ENCODE data around the gene SDCCAG8.

Gene SDCCAG8

DNA sequence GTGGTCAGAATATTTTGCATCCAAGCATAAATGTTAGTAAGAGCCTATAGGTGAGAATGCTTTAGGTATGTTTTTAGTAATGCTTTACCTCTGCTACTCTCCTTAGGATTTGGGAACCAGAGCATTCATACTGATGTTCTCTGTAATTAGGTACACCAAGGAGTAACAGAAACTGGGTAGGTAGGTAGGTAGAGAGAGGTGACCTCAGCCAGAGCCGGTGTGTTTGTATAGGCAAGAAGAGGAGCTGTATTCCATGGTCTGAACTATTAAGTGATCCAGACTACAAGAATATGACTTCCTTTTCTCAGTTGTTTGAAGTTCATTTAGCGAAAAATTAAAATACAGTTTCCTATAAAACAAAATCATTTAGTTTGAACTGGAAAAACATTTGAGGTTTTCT lies 108.5 kb downstream of the SDCCAG8 start:
- TF ChIP-seq, protein P1, sequence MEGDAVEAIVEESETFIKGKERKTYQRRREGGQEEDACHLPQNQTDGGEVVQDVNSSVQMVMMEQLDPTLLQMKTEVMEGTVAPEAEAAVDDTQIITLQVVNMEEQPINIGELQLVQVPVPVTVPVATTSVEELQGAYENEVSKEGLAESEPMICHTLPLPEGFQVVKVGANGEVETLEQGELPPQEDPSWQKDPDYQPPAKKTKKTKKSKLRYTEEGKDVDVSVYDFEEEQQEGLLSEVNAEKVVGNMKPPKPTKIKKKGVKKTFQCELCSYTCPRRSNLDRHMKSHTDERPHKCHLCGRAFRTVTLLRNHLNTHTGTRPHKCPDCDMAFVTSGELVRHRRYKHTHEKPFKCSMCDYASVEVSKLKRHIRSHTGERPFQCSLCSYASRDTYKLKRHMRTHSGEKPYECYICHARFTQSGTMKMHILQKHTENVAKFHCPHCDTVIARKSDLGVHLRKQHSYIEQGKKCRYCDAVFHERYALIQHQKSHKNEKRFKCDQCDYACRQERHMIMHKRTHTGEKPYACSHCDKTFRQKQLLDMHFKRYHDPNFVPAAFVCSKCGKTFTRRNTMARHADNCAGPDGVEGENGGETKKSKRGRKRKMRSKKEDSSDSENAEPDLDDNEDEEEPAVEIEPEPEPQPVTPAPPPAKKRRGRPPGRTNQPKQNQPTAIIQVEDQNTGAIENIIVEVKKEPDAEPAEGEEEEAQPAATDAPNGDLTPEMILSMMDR (IDR thresholded peaks at IDR 0.05) = no peak

DNA sequence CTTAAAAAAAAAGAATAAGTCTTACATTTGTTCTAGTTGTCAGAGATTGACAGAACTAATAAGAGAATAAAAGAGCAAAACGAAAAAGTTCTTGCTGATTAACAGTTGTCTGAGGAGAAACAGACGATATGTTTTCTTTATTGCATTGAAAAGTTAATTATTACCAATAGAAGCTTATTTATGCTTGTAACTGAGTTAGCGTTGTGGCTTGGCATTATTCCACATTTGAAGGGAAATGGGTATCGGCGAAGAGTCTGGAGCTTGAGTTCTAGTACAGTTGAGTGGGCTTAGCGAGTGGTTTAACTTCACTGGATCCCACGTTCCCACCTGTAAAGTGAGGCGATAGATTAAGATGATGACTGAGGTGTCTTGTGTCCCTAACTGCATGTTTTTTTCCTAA lies 109.0 kb downstream of the SDCCAG8 start:
- TF ChIP-seq, protein P1 (IDR thresholded peaks at IDR 0.05) = no peak

DNA sequence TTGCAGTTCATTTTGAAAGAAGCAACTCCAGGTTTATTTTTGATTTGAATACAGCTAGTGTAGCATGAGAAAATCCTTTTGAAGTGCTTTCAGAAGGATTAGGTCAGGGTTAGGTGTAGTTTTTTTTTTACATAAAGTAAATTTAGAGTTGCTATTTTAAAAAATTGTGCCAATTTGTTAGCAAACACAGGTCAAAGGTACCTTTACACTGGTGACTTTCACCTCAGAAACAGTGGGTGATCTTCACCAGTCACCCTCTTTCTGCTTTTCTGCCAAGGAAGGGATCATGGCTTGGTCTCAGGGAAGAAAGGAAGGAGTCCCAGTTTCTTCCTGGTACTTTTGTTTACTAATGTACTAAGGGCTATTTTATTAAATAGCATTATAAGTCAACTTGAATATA lies 111.5 kb downstream of the SDCCAG8 start:
- TF ChIP-seq, protein P1 (IDR thresholded peaks at IDR 0.05) = no peak

DNA sequence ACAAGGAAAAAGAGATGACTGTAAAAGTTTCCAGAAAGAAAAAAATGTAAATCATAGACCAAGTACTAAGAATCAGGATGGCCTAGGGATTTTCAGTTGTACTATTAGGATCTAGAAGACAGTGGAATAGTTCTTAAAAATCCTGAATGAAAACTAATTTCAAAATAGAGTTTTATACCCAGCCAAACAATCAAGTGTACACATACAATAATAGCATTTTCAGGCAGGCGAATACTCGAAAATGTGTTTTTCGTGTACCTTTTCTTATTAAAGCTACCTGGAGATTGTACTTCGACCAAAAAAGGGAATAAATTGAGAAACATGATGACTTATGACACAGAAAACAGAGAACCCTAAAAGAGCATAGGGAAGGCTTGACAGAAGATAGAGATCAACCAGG lies 118.6 kb downstream of the SDCCAG8 start:
- TF ChIP-seq, protein P1 (IDR thresholded peaks at IDR 0.05) = no peak

DNA sequence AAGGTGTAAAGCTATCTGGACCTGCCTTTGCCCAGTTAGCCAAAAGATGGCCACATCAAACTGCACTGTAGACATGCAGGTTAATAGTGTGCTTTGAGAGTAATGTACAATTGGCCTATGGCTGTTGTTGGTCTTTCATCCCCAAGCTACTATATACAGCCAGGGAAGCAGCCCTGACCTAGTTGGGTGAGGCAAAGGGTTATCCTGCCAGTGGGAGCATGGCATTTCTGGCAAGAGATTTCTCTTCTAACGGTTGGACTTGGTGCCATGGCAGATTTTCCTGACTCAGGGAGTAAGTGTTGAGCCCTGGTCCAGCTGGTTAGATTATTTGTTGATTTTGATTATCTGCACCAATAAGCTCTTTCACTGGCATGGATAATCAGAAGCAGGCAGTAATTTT lies 119.8 kb downstream of the SDCCAG8 start:
- TF ChIP-seq, protein P1 (IDR thresholded peaks at IDR 0.05) = no peak

DNA sequence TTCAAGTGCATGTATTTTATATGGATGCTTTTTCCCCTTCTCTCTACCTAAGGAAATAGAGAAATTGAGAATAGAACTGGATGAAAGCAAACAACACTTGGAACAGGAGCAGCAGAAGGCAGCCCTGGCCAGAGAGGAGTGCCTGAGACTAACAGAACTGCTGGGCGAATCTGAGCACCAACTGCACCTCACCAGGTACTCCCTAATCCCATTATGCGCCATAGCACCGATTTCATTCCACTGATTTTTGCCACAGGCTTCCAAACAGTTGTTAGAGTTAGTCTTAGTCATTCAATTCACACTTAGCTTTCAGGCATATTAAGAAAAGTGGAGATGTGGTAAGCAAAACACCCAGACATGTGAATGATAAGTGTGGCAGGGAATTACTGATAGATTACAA lies 122.8 kb downstream of the SDCCAG8 start:
- TF ChIP-seq, protein P1 (IDR thresholded peaks at IDR 0.05) = no peak

DNA sequence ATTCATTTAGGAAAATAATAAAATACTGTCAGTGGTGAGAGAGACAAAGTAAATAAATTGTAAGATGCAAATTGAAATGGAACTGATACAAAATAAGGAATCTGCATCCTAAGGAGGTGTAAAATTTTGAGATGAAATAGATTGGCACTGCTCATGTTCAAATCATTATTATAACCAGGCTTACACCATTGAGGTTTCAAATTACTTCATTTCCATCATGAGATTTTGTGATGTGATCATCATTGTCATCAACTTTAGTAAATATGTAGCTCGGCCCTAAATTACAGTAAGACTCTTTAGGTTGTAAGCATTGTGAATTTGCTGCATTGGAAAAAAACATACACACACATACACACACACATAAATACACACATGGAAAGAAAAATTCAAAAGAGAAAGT lies 123.4 kb downstream of the SDCCAG8 start:
- TF ChIP-seq, protein P1 (IDR thresholded peaks at IDR 0.05) = no peak

DNA sequence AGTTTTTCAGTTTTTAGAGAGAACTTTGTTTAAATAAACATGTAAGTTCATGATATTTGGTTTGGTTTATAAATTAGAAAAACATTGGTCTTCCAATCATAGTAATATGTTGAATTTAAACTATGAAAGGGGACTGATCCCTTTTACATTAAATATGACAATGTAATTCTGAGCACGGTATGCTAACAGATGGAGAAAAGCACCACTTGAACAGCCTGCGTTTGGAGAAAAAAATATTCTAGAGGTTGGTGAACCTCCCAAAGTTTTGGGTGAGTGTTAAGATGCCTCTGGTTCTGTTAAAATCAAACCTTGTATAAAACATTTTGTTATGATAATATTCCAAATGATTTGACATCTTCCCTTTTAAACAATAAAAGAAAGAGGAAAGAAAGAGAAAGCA lies 123.9 kb downstream of the SDCCAG8 start:
- TF ChIP-seq, protein P1 (IDR thresholded peaks at IDR 0.05) = no peak
